CD4-positive, alpha-beta T cell treated with Interleukin-15 for 1 hour (primary cell): Measurements from ENCODE around the gene CAMTA1.
"Not testable (repeated sequence)": the region's sequence is repeated elsewhere in the genome, so short reads cannot be mapped to it uniquely, and the experiment has no call there.

Experiments
- DNase-seq: peaks from one replicate; pipeline ENCODE4 v3.0.0-alpha.2; 2020

The CAMTA1 gene

DNA sequence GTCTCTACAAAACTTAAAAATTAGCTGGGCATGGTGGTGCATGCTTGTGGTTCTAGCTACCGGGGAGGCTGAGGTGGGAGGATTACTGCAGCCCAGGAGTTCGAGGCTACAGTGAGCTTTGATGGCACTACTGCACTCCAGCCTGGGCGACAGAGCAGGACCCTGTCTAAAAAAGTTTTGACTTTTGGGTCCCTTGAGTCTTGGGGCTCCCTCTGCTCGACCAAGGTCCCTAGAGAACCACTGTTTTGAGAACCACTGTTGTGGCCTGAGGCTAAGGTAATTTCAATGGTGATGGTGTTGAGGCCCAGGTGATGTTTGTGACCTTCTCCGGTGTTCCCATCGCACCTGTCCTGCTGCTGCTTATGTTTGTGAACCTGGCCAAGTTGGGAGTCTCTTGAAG lies 3.1 kb upstream of the CAMTA1 start:
- no peak for DNase-seq

DNA sequence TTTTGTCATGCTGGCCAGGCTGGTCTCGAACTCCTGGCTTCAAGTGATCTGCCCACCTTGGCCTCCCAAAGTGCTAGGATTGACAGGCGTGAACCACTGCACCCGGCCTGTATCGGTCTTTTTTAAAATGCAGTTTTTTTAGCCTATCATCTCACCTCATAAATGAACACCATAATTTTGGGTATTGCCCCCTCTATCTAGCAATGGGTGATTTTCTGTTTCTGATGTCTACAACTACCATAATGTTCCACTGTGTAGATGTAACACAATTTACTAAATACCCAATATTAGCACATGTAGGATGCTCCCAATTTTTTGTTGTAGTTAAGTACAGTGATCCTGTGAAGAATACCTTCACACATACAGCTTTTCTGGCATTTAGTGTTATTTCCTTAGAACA lies 2.0 kb upstream of the CAMTA1 start:
- no peak for DNase-seq

DNA sequence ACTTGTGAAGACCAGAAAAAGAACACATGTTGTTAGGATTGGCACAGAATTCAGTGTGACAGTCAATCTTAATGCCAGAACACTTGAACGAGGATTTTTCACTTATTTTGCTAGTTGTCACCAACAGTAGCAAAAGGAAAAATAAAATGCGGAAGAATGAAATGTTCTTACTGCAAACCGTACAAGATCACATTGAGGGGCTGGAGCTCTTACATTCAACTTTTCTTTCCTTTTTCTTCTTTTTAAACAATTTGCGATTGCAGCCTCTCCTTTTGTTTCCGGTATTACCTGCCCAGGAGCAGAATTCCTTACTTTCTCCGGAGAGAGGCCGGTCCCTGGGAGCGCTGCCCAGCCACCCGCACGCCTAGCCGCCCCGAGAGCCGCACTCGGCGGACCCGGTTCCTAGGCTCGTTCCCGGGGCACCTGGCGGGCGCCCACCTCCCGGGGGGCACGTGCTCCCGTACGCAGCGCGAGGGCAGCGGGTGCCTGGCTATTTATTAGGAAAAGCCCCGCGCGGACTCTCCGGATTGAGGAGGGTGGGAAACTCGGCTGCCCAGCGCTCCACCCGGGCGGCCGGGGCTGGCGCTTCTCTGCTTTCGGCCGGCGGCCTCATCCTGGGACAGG lies 1.2 kb upstream of the CAMTA1 start:
- no peak for DNase-seq

DNA sequence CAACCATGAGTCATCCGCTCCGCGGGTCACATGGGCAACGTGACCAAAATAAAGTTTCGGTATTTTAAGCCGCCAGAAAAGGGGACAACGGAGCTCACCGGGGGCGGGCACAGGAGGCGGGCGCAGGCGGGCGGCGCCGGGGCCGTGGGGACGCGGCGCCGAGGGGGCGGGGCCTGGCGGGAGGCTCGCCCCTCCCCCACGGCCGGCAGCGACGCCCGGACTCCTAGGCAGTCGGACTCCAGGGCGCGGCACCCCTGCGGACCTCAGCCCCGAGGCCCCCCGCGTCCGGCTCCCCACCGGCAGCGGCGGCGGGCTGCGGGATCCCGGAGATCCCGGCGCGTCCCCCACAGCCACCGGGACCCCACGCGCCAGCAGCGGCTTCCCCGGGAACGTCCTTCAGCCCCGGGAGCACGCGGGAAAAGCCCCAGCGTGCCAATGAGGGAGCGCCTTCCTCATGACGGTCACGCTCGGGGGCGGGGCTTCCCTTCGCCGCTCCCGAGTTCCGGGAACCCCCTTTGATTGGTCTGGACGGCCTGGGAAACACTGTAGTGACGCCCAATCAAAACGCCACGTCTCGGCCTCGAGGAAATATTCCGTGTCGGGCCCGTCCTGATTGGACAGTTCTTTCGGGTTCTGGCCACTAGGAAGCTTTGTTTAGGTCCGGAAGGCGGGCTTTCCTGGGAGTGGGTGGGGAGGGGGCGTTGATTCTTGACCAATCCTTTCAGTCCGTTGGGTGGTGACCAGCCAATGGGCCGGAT lies 515 bp upstream of the CAMTA1 start:
- peak; percentile 100 for DNase-seq

DNA sequence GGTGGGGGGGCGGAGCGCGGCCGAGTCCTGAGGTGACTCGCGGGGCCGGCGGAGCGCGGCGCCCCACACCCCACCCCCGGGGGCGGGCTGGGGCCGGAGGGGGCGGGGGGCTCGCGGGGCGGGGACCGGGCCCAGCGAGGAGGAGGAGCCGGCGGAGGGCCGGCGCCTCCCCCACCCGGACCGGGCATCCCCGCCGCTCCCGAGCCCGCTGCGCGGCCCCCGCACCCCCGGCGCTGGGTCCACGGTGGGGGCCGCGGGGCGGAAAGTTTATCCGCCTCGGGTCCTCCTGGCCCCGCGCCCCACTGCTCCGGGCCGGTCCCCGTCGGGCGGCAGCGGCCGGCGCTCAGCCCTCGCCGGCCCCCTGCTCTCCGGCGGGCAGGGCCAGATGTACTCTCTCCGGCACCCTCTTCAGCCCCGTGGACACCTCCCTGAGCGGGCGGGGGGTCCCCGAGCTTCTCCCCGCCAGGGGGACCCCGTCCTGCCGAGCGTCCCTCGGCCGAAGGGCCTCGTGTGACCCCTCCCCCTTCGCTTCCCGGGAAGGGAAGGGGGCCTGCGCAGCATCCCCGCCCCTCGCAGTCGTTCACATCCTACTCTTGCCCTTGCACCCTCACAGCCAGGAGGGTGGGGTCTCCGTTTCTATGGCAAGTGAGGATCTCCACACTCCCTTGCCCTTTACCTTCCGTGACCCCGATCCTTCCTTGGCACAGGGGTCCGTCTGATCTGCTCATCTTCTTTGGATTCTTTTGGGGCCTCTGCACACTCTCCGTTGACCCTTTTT lies 663 bp downstream of the CAMTA1 start:
- DNase-seq = peak; percentile 44

DNA sequence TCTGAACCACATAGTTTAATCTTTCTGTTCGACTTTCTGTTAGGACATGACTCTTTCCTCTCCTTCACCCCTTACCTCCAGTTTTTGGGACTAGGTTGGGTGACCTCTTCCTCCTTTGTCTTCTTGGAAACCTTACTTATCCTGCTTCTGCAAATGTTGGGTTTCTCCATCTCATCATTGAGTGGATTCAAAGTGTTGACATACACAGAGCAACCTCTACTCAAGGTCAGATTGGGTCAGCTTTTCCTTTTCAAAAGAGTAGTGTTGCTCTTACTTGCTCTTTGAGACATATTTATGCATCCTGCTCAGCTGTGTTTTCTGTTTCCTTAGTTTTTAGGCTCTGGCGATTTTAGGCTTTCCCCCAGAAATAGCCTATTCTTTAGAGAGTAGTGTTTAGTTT lies 3.7 kb downstream of the CAMTA1 start:
- DNase-seq = no peak

DNA sequence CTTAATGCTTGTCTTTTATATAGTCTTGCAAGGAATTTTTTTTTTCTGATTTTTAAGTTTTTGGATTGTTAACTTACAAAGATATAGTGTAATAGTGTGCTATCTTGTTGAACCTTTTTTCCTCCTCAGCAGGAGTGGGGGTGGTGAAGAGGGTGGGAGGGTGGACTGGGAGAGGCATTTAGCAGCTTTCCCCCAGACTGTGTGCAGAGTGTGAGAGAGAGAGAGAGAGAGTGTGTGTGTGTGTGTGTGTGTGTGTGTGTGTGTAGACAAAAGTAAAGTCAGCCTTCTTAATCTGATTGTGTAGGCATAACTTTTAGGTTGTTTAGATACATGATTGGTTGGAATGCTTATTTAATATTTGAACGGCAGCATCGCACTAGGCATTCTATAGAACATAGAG lies 4.9 kb downstream of the CAMTA1 start:
- DNase-seq = no peak

DNA sequence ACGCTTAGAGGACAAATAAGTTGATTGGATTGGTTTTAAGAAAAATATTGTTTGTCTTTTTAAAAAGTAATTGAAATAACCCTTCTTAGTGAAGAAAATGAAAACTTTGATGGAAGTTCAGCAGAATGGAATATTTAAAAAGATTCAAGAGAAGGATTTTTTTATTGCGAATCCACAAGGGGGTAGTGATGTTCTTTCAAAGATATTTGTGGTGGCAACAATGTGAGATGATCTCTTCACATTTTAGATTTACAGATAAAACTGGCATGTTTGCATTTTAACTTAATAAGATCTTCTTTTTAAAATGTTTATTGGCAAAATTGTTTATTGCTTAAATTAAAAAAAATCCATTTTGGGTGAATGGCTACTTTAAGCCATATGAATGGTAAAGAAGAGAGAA lies 8.9 kb downstream of the CAMTA1 start:
- no peak for DNase-seq

DNA sequence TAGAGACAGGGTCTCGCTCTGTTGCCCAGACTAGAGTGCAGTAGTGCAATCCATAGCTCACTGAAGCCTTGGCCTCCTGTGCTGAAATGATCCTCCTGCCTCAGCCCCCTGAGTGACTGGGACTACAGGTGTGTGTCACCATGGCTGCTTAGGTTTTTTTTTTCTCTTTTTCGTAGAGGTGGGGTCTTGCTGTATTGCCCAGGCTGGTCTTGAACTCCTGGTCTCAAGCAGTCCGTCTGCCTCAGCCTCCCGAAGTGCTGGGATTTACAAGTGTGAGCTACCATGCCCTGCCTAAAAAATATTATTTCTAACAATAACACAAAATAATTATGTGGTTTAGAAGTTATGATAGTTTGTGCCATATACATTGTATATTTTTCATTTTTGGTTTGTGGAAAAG lies 9.9 kb downstream of the CAMTA1 start:
- no peak for DNase-seq

DNA sequence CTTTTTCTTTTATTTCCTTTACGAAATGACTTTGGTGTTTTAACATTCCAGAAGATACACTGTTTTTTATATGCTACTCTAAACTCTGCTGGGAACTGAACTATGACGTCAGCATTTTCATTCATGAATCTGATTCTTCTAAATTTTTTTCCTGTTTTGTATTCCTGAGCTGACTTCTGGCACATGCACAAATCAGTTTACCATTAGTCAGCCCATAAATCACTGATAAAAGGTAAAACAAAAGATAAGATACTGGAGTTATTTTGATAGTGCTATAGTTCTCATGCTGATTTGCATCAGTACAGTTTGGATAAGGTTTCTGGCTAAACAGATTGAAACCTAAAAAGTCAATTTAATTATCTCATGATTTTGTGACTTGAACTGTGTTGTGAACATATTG lies 10.4 kb downstream of the CAMTA1 start:
- no peak for DNase-seq

DNA sequence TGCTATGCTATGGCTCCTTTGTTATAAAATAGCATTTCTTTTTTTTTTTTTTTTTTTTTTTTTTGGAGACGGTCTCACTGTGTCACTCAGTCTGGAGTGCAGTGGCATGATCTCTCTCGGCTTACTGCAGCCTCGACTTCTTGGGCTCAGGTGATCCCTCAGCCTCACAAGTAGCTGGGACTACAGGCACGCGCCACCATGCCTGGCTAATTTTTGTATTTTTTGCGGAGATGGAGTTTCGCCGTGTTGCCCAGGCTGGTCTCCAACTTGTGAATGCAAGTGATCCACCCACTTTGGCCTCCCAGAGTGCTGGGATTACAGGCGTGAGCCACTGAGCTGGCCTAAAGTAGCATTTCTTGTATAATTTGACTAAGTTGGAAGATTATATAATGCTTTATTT lies 10.8 kb downstream of the CAMTA1 start:
- no peak for DNase-seq

DNA sequence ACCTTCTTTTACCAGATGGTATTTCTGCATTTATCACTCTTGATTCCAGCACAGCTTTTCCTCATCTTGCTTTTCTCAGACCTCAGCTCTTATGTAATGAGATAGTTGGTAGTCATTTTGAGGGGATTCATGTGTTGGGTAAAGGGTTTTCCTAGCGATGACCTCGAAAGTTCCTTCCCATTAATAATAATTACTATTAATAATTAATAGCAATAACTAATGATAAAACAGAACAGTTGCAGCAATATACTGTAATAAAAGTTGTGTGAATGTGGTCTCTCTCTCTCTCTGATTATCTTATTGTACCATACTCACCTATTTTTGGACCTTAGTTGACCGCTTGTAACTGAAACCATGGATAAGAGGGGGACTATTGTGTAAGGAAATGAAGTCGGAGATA lies 14.2 kb downstream of the CAMTA1 start:
- DNase-seq = no peak

DNA sequence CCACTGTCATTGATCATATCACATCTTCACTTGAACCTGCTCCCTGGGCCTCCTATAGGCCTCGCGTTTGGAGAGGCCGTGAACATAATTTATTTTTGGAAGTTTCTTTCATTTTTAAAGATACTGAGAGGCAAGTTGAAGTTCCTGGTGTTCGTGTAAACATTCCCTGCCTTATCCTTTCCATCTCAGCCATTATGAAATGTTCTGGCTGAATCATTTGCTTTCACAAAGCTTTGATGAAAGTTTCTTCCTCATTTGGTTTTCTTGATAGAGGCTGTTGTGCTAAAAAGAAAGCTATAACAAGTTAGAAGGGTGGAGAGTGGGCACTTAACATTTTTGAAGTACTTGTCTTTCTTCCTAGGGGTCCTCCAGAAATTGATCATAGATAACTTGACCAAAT lies 15.5 kb downstream of the CAMTA1 start:
- no peak for DNase-seq

DNA sequence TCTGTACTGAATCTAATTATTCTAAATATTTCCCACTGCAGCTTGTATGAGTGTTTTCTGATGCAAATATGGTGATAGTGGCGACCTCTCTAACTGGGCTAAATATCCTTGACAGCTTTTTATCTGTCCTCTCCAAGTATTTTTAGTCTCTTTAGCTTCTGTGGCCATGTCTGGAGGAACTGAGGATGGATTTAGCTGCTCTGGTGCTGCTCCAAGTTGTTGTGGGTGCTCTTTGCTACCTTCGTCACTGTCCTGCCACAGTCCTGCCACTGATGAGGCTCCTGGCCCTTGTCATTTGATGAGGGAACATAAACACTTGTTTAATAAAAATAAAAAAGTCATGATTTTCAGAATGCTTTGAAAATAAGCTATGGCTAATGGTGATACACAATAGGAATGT lies 15.9 kb downstream of the CAMTA1 start:
- DNase-seq = no peak

DNA sequence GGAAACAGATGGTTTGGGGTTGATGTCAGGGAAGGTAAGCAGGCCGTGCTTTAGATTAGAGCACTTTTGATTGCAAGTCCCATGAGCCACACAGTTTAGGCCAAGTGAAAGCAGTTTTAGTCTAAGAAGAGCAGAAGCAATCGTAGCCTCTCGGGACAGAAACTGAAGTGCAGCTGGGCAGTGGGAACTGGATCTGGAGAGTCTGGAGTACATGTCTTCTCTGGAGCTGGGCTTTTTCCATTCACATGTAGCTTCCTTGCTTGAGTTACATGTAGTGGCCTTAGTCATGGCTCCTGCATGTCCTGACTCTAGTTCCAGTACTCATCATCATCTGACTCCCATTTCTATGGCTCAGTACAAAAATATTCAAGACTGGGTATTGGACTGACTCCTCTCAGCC lies 16.7 kb downstream of the CAMTA1 start:
- no peak for DNase-seq

DNA sequence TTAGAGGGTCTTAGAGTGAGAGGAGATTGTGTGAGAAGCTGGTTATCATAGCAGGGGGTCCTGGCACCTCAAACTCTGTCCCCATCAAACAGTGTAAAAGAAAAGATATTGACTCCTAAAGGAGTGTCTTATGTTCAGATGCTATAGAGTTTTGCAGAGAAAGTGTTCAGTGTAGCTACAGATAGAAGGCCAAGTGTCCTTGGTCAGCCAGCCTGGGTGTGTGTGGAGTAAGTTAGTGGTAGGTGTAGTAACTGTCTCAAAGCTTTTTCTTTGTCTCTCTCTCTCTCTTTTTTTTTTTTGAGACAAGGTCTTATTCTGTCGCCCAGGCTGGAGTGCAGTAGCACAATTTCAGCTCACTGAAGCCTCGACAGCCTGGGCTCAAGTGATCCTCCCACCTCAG lies 17.2 kb downstream of the CAMTA1 start:
- DNase-seq = no peak

DNA sequence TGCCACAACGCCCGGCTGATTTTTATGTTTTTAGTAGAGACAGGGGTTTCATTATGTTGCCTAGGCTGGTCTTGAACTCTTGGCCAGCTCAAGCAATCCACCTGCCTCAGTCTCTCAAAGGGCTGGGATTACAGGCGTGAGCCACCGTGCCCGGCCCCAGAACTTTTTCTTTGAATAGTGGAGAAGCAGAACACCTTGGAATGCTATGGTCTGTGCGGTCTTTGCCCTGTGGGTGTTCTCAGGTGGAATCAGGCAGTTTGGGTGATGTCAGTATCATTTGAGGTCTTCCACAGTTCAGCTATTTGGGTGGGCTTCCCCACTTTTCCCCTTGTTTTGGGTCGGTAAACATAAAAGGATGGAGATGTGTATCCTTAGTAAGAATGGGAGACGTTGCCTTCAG lies 17.6 kb downstream of the CAMTA1 start:
- no peak for DNase-seq

DNA sequence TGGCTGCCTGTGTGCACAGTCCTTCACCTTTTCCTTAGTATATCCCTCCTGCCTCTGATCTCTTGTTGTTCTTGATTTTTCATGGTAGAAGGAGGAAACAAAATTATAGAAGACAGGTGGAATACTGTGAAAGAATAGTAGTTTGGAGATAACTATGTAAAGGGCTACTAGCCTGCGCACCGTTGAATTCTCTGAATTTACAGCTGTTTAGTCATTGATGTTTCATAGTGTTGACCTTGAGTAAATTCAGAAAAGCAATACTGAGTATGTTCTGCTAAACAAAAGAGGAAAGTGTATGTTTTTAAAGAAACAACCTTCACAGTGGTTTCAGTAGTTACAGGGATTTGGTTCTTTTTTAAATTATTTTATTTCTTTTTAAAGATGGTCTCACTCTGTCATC lies 18.1 kb downstream of the CAMTA1 start:
- DNase-seq = no peak

DNA sequence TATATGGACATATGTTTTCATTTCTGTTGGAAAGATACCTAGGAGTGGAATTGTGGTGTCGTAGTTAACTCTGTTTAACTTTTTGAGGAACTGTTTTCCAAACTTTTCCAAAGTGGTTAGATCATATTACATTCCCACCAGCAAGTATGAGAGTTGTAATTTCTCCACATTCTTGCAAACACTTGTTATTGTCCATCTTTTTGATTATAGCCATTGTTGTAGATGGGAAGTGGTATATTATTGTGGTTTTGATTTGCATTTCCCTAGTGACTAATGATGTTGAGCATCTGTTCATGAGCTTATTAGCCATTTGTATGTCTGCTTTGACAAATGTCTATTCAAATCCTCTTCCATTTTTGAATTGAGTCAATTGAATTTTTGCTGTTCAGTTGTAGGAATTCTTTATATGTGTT lies 19.8 kb downstream of the CAMTA1 start:
- DNase-seq = no peak

DNA sequence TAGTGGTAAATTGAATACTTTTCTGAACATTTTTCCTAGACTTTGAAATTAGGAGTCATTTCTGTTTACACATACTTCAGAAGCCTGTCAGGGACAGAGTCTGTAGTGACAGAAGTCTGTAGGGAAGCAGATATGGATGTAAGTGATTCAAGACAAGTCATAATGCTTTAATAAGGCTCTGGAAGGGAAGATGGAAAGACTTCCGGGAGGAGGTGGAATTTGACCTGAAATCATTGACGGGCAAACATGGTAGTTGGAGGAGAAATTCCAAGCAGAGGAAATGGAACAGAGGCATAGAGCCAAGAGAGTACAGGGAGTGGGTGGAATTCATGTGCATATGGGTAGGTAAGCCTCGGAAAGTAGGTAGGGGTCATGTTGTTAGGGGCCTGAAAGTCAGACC lies 22.5 kb downstream of the CAMTA1 start:
- no peak for DNase-seq

DNA sequence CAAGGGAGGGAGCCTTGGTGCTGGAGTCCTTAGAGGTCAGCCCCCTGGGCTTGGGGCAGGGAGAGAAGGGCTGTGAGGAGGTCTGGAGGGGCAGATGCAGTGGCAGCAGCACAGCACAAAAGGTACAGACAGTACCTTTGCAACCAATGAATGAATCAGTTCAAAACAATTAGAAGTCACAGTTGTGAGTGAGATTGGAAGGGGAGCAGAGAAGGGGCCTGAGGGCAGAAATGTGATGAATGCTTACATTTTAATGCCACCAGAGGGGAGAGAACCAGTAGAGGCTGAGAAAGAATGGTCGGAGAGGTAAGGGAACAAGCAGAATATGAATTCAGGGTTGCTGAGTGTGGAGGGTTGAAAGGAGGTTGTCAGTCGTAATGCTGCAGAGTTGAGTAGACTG lies 24.2 kb downstream of the CAMTA1 start:
- no peak for DNase-seq

DNA sequence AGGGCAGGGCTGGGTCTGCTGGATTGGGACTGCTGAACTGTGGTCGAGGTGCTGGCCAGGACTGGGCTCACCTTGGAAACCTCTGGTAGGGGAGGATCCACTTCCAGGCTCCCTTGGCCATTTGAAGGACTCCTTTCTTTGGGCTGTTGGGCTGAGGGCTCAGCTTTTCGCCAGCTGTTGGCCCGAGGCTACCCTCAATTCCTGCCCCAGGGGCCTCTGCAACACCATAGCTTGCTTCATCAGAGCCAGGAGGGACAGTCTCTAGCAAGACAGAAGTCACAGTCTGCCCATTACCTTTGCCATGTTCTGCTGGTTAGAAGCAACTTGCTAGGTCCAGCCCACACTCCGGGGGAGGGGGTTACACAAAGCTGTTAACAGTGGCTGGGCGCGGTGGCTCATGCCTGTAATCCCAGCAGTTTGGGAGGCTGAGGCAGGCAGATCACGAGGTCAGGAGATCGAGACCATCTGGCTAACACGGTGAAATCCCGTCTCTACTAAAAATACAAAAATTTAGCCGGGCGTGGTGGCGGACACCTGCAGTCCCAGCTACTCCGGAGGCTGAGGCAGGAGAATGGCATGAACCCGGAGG lies 25.0 kb downstream of the CAMTA1 start:
- not testable (repeated sequence) for DNase-seq

DNA sequence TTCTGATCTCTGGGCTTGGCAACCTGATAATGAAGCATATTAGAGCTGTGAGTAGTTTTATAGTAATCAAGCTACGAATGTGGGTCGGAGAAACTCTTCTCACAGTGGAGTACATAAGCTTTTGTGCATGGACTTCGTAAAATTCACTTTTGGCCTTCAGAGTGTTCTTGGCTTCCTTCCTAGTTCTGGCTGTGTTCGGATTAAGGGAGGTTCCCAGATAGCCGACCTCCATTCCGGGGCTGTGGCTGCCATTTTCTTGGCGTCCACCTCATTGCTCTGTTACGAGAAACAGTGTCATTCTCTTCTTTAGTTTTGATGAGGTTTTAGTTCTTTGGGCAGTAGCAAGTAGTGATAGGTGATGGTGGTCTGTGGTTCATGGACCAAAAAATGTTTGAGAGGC lies 26.3 kb downstream of the CAMTA1 start:
- no peak for DNase-seq

DNA sequence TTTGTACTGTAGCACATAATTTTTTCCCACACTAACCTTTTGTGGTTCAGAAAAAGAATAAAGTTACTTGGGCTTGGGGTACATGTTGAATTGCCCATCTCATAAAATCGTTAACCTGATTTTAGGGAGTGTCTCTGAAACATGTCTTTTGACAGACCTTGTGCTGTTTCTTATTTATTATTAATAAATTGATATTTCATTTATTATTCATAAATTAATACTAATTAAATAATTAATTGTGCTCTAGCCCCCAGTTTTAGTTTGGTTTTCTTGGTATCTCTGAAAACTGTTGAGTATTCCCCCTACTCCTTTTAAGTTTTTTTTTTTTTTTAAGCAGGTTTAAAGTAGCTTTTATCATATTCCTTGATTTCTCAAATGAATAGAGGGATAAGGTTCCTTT lies 27.9 kb downstream of the CAMTA1 start:
- DNase-seq = no peak
